Body of pancreas (tissue), 4 donors: ENCODE results near the gene MMP24OS.

Experiments
- POLR2A ChIP-seq, 3 donors: fragments of 450-650 bp; IDR thresholded peaks; one replicate each; pipeline ENCODE4 v1.6.1; 2016; ENCODE audit warnings: antibody characterized with exemption in 3 of 3, mild to moderate bottlenecking in 2 of 3
- TF ChIP-seq, protein P1 (sequence below), 7 experiments: fragments of 450-650 bp in 4 of 7; fragments of 200-600 bp in 3 of 7; sonication (generic) in 3 of 7; IDR thresholded peaks; one replicate each; pipeline ENCODE4 v1.5.1; 2016 to 2019; ENCODE audit warnings: antibody characterized with exemption in 7 of 7

DNA sequence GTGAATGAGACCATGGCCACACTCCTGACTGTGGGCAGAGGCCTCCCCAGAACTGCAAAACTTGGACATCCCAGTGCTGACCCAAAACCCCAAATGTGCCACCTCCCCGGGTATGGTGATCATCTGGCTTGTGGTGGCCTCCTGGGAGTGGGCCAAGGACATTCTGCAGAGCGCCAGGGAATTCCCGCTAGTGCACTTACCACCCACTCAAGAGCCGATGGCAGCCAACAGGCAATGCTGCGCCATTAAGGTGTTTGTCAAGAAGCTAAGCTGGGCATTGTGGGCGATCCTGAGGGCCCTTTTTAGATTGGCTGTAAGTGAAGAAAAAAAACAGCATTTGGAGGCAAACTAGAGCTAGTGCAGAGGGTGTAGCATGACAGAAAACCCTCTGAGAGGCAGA lies 42.0 kb downstream of the MMP24OS start:
- TF ChIP-seq, protein P1, sequence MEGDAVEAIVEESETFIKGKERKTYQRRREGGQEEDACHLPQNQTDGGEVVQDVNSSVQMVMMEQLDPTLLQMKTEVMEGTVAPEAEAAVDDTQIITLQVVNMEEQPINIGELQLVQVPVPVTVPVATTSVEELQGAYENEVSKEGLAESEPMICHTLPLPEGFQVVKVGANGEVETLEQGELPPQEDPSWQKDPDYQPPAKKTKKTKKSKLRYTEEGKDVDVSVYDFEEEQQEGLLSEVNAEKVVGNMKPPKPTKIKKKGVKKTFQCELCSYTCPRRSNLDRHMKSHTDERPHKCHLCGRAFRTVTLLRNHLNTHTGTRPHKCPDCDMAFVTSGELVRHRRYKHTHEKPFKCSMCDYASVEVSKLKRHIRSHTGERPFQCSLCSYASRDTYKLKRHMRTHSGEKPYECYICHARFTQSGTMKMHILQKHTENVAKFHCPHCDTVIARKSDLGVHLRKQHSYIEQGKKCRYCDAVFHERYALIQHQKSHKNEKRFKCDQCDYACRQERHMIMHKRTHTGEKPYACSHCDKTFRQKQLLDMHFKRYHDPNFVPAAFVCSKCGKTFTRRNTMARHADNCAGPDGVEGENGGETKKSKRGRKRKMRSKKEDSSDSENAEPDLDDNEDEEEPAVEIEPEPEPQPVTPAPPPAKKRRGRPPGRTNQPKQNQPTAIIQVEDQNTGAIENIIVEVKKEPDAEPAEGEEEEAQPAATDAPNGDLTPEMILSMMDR (IDR thresholded peaks at IDR 0.05), result no peak
- no peak for TF ChIP-seq POLR2A (IDR thresholded peaks at IDR 0.05)
